ENCODE measurements around the gene GPR31. TPM values are rescaled to one million over a fixed set of nuclear protein-coding genes. Genes with fewer than 3 reads are reported as not detected.

Gene GPR31
- total RNA-seq, 1 experiment from 2014 or later = not detected

DNA sequence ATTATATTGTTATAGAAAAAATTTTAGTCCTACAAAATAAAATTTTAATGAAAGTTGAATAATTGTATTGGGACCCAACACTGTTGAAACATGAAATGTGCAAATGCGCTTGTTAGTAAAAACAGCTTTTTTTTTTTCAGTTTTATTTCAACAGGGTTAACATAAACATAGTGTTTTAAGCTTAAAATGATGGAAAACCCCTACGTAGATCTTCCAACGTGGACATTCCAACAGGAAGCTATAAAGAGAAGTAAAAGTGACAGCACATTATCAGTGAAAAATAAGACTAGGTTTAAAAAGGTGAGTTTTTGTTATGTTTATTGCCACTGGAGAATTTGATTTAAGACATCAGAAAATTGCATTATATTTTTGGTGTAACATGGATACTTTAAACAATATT, 6.5 kb upstream of the GPR31 start:
- Histone ChIP-seq H4K20me1 (ENCODE audit: insufficient read depth) (no peaks in the 10 kb centered on the region), H3K4me1 (replicated peaks; ENCODE audit: insufficient read depth) (no peaks in the 10 kb centered on the region), H2AFZ (no peak overlapping the region), H3K27ac (no peak overlapping the region), H3K9me3 (ENCODE audit: insufficient read depth, low read depth) (no peaks in the 10 kb centered on the region), H3F3A (ENCODE audit: insufficient read depth, low read depth) (no peaks in the 10 kb centered on the region), H3K36me3 (ENCODE audit: low read depth) (no peaks in the 10 kb centered on the region), H3K27me3 (ENCODE audit: insufficient read depth, low read depth) (peaks cover 80% of the 10 kb centered on the region), H3K79me2 (ENCODE audit: low read depth) (no peaks in the 10 kb centered on the region), H3K9me2 (ENCODE audit: insufficient read depth) (no peaks in the 10 kb centered on the region), H3K4me3 (no peak overlapping the region), H3K4me2 (no peak overlapping the region)
- DNase-seq = no peak
- intact Hi-C loops (cut with micrococcal nuclease; ENCODE audit: unreplicated experiment) = no loop called here
- no TSS peak for BruUV-seq (replicated peaks)
- ChIA-PET CTCF (no interaction called here), POLR2A (ENCODE audit: unreplicated experiment) (no interaction called here)
- no peak for TF ChIP-seq EZH2 (IDR thresholded peaks at IDR 0.05; ENCODE audit: low read depth)
- TF ChIP-seq, protein P1, sequence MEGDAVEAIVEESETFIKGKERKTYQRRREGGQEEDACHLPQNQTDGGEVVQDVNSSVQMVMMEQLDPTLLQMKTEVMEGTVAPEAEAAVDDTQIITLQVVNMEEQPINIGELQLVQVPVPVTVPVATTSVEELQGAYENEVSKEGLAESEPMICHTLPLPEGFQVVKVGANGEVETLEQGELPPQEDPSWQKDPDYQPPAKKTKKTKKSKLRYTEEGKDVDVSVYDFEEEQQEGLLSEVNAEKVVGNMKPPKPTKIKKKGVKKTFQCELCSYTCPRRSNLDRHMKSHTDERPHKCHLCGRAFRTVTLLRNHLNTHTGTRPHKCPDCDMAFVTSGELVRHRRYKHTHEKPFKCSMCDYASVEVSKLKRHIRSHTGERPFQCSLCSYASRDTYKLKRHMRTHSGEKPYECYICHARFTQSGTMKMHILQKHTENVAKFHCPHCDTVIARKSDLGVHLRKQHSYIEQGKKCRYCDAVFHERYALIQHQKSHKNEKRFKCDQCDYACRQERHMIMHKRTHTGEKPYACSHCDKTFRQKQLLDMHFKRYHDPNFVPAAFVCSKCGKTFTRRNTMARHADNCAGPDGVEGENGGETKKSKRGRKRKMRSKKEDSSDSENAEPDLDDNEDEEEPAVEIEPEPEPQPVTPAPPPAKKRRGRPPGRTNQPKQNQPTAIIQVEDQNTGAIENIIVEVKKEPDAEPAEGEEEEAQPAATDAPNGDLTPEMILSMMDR (conservative IDR thresholded peaks at IDR 0.05) = no peak

DNA sequence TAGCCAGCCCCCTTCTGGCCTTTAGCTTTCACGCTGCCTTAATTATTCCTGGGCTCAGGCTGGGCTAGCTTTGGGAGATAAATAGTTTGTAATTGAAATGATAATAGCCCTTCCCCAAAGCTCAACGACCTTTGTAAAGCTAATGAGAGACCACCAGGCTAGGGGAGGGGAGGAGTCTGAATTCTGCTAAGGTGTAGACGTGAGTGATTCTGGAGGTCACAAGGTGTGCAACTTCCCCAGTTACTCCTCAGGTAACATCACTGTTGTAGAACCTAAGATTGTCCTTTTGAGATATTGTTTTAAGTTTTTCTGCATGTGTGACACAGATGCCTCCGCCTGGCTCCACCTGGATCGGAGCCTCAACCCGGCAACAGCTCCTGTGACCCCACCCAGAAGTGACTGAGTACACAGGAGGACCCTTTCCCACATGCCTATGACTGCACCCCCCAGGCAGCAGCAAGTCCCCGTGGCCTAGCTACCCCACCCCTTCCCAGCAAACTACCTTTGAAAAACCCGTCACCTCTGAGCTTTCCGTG, 5.8 kb upstream of the GPR31 start:
- no peak for DNase-seq
- intact Hi-C loops (cut with micrococcal nuclease; ENCODE audit: unreplicated experiment) = no loop called here
- Histone ChIP-seq H3F3A (ENCODE audit: insufficient read depth, low read depth) (no peaks in the 10 kb centered on the region), H3K9me3 (ENCODE audit: insufficient read depth, low read depth) (no peaks in the 10 kb centered on the region), H3K79me2 (ENCODE audit: low read depth) (no peaks in the 10 kb centered on the region), H3K4me1 (replicated peaks; ENCODE audit: insufficient read depth) (no peaks in the 10 kb centered on the region), H2AFZ (no peak overlapping the region), H3K27me3 (ENCODE audit: insufficient read depth, low read depth) (peaks cover 87% of the 10 kb centered on the region), H3K9me2 (ENCODE audit: insufficient read depth) (no peaks in the 10 kb centered on the region), H3K27ac (no peak overlapping the region), H3K4me2 (no peak overlapping the region), H3K4me3 (no peak overlapping the region), H4K20me1 (ENCODE audit: insufficient read depth) (no peaks in the 10 kb centered on the region), H3K36me3 (ENCODE audit: low read depth) (no peaks in the 10 kb centered on the region)
- POLR2A ChIA-PET (ENCODE audit: unreplicated experiment) = no interaction called here
- CTCF ChIA-PET = no interaction called here
- BruUV-seq (replicated peaks) = no TSS peak
- TF ChIP-seq EZH2 (IDR thresholded peaks at IDR 0.05; ENCODE audit: low read depth) = no peak
- TF ChIP-seq, protein P1 (conservative IDR thresholded peaks at IDR 0.05) = no peak

DNA sequence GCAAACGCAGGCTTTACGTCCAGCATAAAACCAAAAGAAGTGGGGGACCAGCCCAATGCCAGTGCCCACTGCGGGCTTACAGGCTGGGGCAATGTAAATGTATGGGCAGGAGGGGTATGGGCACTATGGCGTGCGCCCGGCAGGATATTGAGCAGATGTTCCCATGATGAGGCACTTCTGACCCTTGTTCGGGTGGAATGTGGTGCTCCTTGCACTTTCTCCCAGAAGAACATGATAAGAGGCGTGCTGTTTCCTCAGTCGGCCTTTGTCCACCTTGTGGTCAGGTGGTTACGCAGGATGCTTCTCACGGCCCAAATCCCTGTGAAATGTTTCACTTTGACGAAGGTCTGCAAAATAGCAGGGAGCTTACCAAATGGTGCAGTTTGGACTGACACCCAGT, 4.8 kb upstream of the GPR31 start:
- DNase-seq = no peak
- Histone ChIP-seq H4K20me1 (ENCODE audit: insufficient read depth) (no peaks in the 10 kb centered on the region), H3K4me3 (no peak overlapping the region), H3K4me2 (no peak overlapping the region), H3K9me2 (ENCODE audit: insufficient read depth) (no peaks in the 10 kb centered on the region), H3K27ac (no peak overlapping the region), H2AFZ (no peak overlapping the region), H3F3A (ENCODE audit: insufficient read depth, low read depth) (no peaks in the 10 kb centered on the region), H3K36me3 (ENCODE audit: low read depth) (no peaks in the 10 kb centered on the region), H3K79me2 (ENCODE audit: low read depth) (no peaks in the 10 kb centered on the region), H3K27me3 (ENCODE audit: insufficient read depth, low read depth) (peaks cover 97% of the 10 kb centered on the region), H3K9me3 (ENCODE audit: insufficient read depth, low read depth) (no peaks in the 10 kb centered on the region), H3K4me1 (replicated peaks; ENCODE audit: insufficient read depth) (no peaks in the 10 kb centered on the region)
- TF ChIP-seq EZH2 (IDR thresholded peaks at IDR 0.05; ENCODE audit: low read depth) = no peak
- TF ChIP-seq, protein P1 (conservative IDR thresholded peaks at IDR 0.05) = no peak
- no TSS peak for BruUV-seq (replicated peaks)
- ChIA-PET CTCF (no interaction called here), POLR2A (ENCODE audit: unreplicated experiment) (no interaction called here)
- intact Hi-C loops (cut with micrococcal nuclease; ENCODE audit: unreplicated experiment) = no loop called here
